Kidney capillary endothelial cell (primary cell): ENCODE results near the gene HMGCL.

Source experiments
- DNase-seq: peaks from one replicate; pipeline ENCODE4 v3.0.0-alpha.2; 2018; ENCODE audit warnings: low spot score

HMGCL gene

GRCh38 chr1:23774174-23774880 lies 50.9 kb downstream of the HMGCL start:
- DNase-seq = no peak

- no peak for DNase-seq
These were observed 52.4 kb downstream of the HMGCL start for GRCh38 chr1:23772854-23773242.

- DNase-seq = peak; percentile 72
These were observed 53.0 kb downstream of the HMGCL start for GRCh38 chr1:23772049-23772853.

- no peak for DNase-seq
These were observed 56.5 kb downstream of the HMGCL start for GRCh38 chr1:23768733-23769132.

- no peak for DNase-seq
These were observed 62.1 kb downstream of the HMGCL start for GRCh38 chr1:23763041-23763577.

GRCh38 chr1:23759277-23759676 lies 66.0 kb downstream of the HMGCL start:
- no peak for DNase-seq

GRCh38 chr1:23757812-23758211 lies 67.4 kb downstream of the HMGCL start:
- DNase-seq = no peak

GRCh38 chr1:23756676-23757075 lies 68.6 kb downstream of the HMGCL start:
- DNase-seq = no peak

GRCh38 chr1:23752909-23753308 lies 72.3 kb downstream of the HMGCL start:
- no peak for DNase-seq
